Choroid plexus epithelial cell (primary cell): ENCODE results near the gene INSC.
"Not testable (repeated sequence)": the region's sequence is repeated elsewhere in the genome, so short reads cannot be mapped to it uniquely, and the experiment has no call there.

ENCODE experiments used
- DNase-seq: peaks from one replicate; pipeline ENCODE4 v3.0.0-alpha.2; 2010; ENCODE audit warnings: low read depth
- H3K4me3 ChIP-seq: 2 replicates; pipeline ENCODE4 v1.5.1; 2011; ENCODE audit warnings: low read depth, mild to moderate bottlenecking, control low read depth, low read length, moderate library complexity
- CTCF ChIP-seq: conservative IDR thresholded peaks from 2 replicates; pipeline ENCODE4 v1.5.1; 2011; ENCODE audit warnings: low read depth, mild to moderate bottlenecking, control low read depth, inconsistent platforms, low read length, moderate library complexity

INSC gene

GRCh38 chr11:15114501-15115475 is at the start of gene INSC:
Gene INSC (plus strand): TSS chr11:15114923. CDS start chr11:15149175, 34,252 bp downstream.
- H3K4me3 ChIP-seq, result peak within 1 kb of the TSS; percentile 49
- no peak for TF ChIP-seq CTCF
- DNase-seq, result peak; percentile 22

GRCh38 chr11:15069751-15070150 is 45.0 kb upstream of the INSC start:
- H3K4me3 ChIP-seq, DNase-seq: not testable (repeated sequence)

GRCh38 chr11:15071556-15072255 is 43.0 kb upstream of the INSC start:
- no peak for DNase-seq
- TF ChIP-seq CTCF, result no peak

GRCh38 chr11:15072551-15073143 is 42.1 kb upstream of the INSC start:
- no peak for TF ChIP-seq CTCF
- DNase-seq, result no peak
- H3K4me3 ChIP-seq, result no peak overlapping the region

More at GRCh38 chr11:15071556-15072255, 43.0 kb upstream of the INSC start:
- no peak overlapping the region for H3K4me3 ChIP-seq

- no peak for TF ChIP-seq CTCF
- H3K4me3 ChIP-seq, result no peak within 1 kb of the TSS
- no peak for DNase-seq
Measured at GRCh38 chr11:15073361-15074205, 41.1 kb upstream of the INSC start, which contains the start of gene CALCB. Gene CALCB (plus strand): TSS chr11:15073593. CDS start chr11:15074719, 1,126 bp downstream.

- peak; percentile 77 for DNase-seq
- no peak overlapping the region for H3K4me3 ChIP-seq
- peak; percentile 80 for TF ChIP-seq CTCF
Measured at GRCh38 chr11:15074206-15075161, 40.2 kb upstream of the INSC start.
